NCI-H526 treated with DMSO at 0.1 percent for 48 hours (cell line): ENCODE measurements around the gene KL.
A peak's percentile ranks its signal among the peaks of the same experiment; 100 is the strongest.

Experiments used
- DNase-seq: peaks from one replicate; lab custom pipeline; 2025; lab: John Stamatoyannopoulos, UW

Gene KL

GRCh38 chr13:33083054-33083453 is 66.8 kb downstream of the KL start:
- DNase-seq, result no peak

- DNase-seq, result no peak
Measured at GRCh38 chr13:33087091-33087490, 70.9 kb downstream of the KL start.

- DNase-seq, result no peak
Measured at GRCh38 chr13:33087790-33088189, 71.6 kb downstream of the KL start.

GRCh38 chr13:33089311-33089710 is 73.1 kb downstream of the KL start:
- no peak for DNase-seq

GRCh38 chr13:33090755-33091414 is 74.7 kb downstream of the KL start:
- no peak for DNase-seq

- no peak for DNase-seq
Measured at GRCh38 chr13:33091415-33091774, 75.2 kb downstream of the KL start.

- DNase-seq, result peak; percentile 87
Measured at GRCh38 chr13:33092073-33092987, 76.1 kb downstream of the KL start.

- DNase-seq, result no peak
Measured at GRCh38 chr13:33096886-33097605, 80.8 kb downstream of the KL start.

- DNase-seq, result no peak
Measured at GRCh38 chr13:33099860-33100259, 83.6 kb downstream of the KL start.

GRCh38 chr13:33100886-33101285 is 84.7 kb downstream of the KL start:
- no peak for DNase-seq

- DNase-seq, result no peak
Measured at GRCh38 chr13:33101835-33102234, 85.6 kb downstream of the KL start.

GRCh38 chr13:33103457-33103856 is 87.2 kb downstream of the KL start:
- DNase-seq, result no peak

GRCh38 chr13:33105387-33106005 is 89.3 kb downstream of the KL start:
- DNase-seq, result no peak

GRCh38 chr13:33106656-33107360 is 90.6 kb downstream of the KL start:
- no peak for DNase-seq

GRCh38 chr13:33107361-33107760 is 91.1 kb downstream of the KL start:
- no peak for DNase-seq

- DNase-seq, result no peak
Measured at GRCh38 chr13:33108620-33109019, 92.4 kb downstream of the KL start.

GRCh38 chr13:33109271-33109697 is 93.1 kb downstream of the KL start:
- DNase-seq, result no peak

- DNase-seq, result no peak
Measured at GRCh38 chr13:33109801-33110200, 93.6 kb downstream of the KL start.

- no peak for DNase-seq
Measured at GRCh38 chr13:33110386-33110712, 94.1 kb downstream of the KL start.

GRCh38 chr13:33110713-33111413 is 94.6 kb downstream of the KL start:
- no peak for DNase-seq

- DNase-seq, result peak; percentile 99
Measured at GRCh38 chr13:33111414-33112110, 95.3 kb downstream of the KL start.
